Natural killer cell treated with Interleukin-12 subunit alpha and Interleukin-12 subunit beta and Interleukin-15 and Interleukin-18, amount 100 ng/mL, for 72 hours (primary cell): ENCODE results near the gene MED16. TPM values are rescaled to one million over a fixed set of nuclear protein-coding genes. Genes with fewer than 3 reads are reported as not detected.

Experiments
- ATAC-seq, 2 donors: fragments of 150-1000 bp; cut with Tn5 transposase in 1 of 2; sonication (Bioruptor Pico), chemical (Tn5 transposase) in 1 of 2; 2 replicates each; pipeline ENCODE4 v1.10.0; 2021
- DNase-seq: peaks from one replicate; pipeline ENCODE4 v3.0.0; 2022; ENCODE audit warnings: low spot score
- H3K27ac Mint-ChIP-seq, 2 donors: 1 replicate in 1 of 2; 2 replicates in 1 of 2; pipeline ENCODE4 v1.8.0; 2022; ENCODE audit warnings: mixed read lengths in 2 of 2, mild to moderate bottlenecking in 1 of 2, moderate library complexity in 1 of 2
- H3K27me3 Mint-ChIP-seq, 2 donors: 1 replicate in 1 of 2; 2 replicates in 1 of 2; pipeline ENCODE4 v1.8.0; 2022; ENCODE audit warnings: mixed read lengths in 2 of 2
- H3K36me3 Mint-ChIP-seq: one replicate; pipeline ENCODE4 v1.8.0; 2022; ENCODE audit warnings: mixed read lengths
- H3K4me1 Mint-ChIP-seq, 2 donors: 1 replicate in 1 of 2; 2 replicates in 1 of 2; pipeline ENCODE4 v1.8.0; 2022; ENCODE audit warnings: low read depth in 2 of 2, mixed read lengths in 2 of 2, mild to moderate bottlenecking in 1 of 2
- H3K4me3 Mint-ChIP-seq: one replicate; pipeline ENCODE4 v1.8.0; 2022; ENCODE audit warnings: mixed read lengths
- H3K9me3 Mint-ChIP-seq: 2 replicates; pipeline ENCODE4 v1.8.0; 2022; ENCODE audit warnings: mixed read lengths
- total RNA-seq, 2 donors: library from RNA; stranded (reverse); gene quantifications; one replicate each; pipeline ENCODE4 v1.2.3, GENCODE V29; 2022

The MED16 gene
- total RNA-seq, 2 donors from 2014 or later = 46.4 to 79.6 TPM

GRCh38 chr19:871446-872265, 21.3 kb downstream of the MED16 start:
- no peak for ATAC-seq
- H3K4me3 Mint-ChIP-seq = no peak overlapping the region
- H3K9me3 Mint-ChIP-seq = no peaks in the 10 kb centered on the region
- no peak for DNase-seq
- peaks cover 0 to 6% of the 10 kb centered on the region in 2 donors for H3K4me1 Mint-ChIP-seq
- H3K27me3 Mint-ChIP-seq = no peaks in the 10 kb centered on the region
- H3K27ac Mint-ChIP-seq = no peak overlapping the region
- peaks cover 4% of the 10 kb centered on the region for H3K36me3 Mint-ChIP-seq

- no peaks in the 10 kb centered on the region for H3K9me3 Mint-ChIP-seq
- ATAC-seq = no peak
- no peak overlapping the region for H3K27ac Mint-ChIP-seq
- no peak overlapping the region for H3K4me3 Mint-ChIP-seq
- H3K4me1 Mint-ChIP-seq = peaks cover 0 to 6% of the 10 kb centered on the region in 2 donors
- no peaks in the 10 kb centered on the region for H3K27me3 Mint-ChIP-seq
- peaks cover 4% of the 10 kb centered on the region for H3K36me3 Mint-ChIP-seq
- DNase-seq = no peak
Observed at GRCh38 chr19:870963-871401, 22.0 kb downstream of the MED16 start.

- no peaks in the 10 kb centered on the region for H3K27me3 Mint-ChIP-seq
- no peaks in the 10 kb centered on the region for H3K9me3 Mint-ChIP-seq
- no peak overlapping the region for H3K4me3 Mint-ChIP-seq
- peaks cover 4% of the 10 kb centered on the region for H3K36me3 Mint-ChIP-seq
- ATAC-seq (no peak), DNase-seq (no peak)
- no peak overlapping the region for H3K27ac Mint-ChIP-seq
- H3K4me1 Mint-ChIP-seq = peaks cover 0 to 6% of the 10 kb centered on the region in 2 donors
Observed at GRCh38 chr19:870314-870713, 22.7 kb downstream of the MED16 start.

GRCh38 chr19:869245-870177, 23.5 kb downstream of the MED16 start:
- Mint-ChIP-seq H3K27ac (no peak overlapping the region), H3K4me3 (no peak overlapping the region), H3K4me1 (peaks cover 0 to 6% of the 10 kb centered on the region in 2 donors), H3K9me3 (no peaks in the 10 kb centered on the region), H3K36me3 (peaks cover 4% of the 10 kb centered on the region), H3K27me3 (no peaks in the 10 kb centered on the region)
- no peak for DNase-seq
- ATAC-seq = no peak

- ATAC-seq (no peak), DNase-seq (no peak)
- Mint-ChIP-seq H3K27ac (no peak overlapping the region), H3K4me1 (peaks cover 0 to 6% of the 10 kb centered on the region in 2 donors), H3K4me3 (no peak overlapping the region), H3K36me3 (peaks cover 4% of the 10 kb centered on the region), H3K9me3 (no peaks in the 10 kb centered on the region), H3K27me3 (no peaks in the 10 kb centered on the region)
Observed at GRCh38 chr19:868458-869244, 24.3 kb downstream of the MED16 start.

- ATAC-seq (no peak), DNase-seq (no peak)
- no peak overlapping the region for H3K27ac Mint-ChIP-seq
- no peak overlapping the region for H3K4me3 Mint-ChIP-seq
- peaks cover 4% of the 10 kb centered on the region for H3K36me3 Mint-ChIP-seq
- H3K4me1 Mint-ChIP-seq = peaks cover 4 to 8% of the 10 kb centered on the region in 2 donors
- no peaks in the 10 kb centered on the region for H3K9me3 Mint-ChIP-seq
- no peaks in the 10 kb centered on the region for H3K27me3 Mint-ChIP-seq
Observed at GRCh38 chr19:867855-868457, 25.0 kb downstream of the MED16 start.

- DNase-seq (no peak), ATAC-seq (no peak)
- H3K4me3 Mint-ChIP-seq = no peak overlapping the region
- H3K4me1 Mint-ChIP-seq = peaks cover 10 to 11% of the 10 kb centered on the region in 2 donors
- H3K27ac Mint-ChIP-seq = no peak overlapping the region
- no peaks in the 10 kb centered on the region for H3K9me3 Mint-ChIP-seq
- H3K36me3 Mint-ChIP-seq = peaks cover 4% of the 10 kb centered on the region
- peaks cover 0 to 4% of the 10 kb centered on the region in 2 donors for H3K27me3 Mint-ChIP-seq
Observed at GRCh38 chr19:867301-867793, 25.6 kb downstream of the MED16 start.

- Mint-ChIP-seq H3K4me3 (no peak overlapping the region), H3K9me3 (no peaks in the 10 kb centered on the region), H3K27ac (no peak overlapping the region), H3K4me1 (peaks cover 10 to 11% of the 10 kb centered on the region in 2 donors), H3K27me3 (peaks cover 0 to 4% of the 10 kb centered on the region in 2 donors), H3K36me3 (peaks cover 4% of the 10 kb centered on the region)
- ATAC-seq (no peak), DNase-seq (no peak)
Observed at GRCh38 chr19:866769-867300, 26.2 kb downstream of the MED16 start.

- no peak for DNase-seq
- Mint-ChIP-seq H3K4me3 (peak overlapping the region; percentile 67), H3K27me3 (peaks cover 0 to 4% of the 10 kb centered on the region in 2 donors), H3K4me1 (peaks cover 10 to 11% of the 10 kb centered on the region in 2 donors), H3K36me3 (peaks cover 4% of the 10 kb centered on the region), H3K9me3 (no peaks in the 10 kb centered on the region), H3K27ac (peak overlapping the region; percentile 26 to 61)
- ATAC-seq = no peak
Observed at GRCh38 chr19:863315-863620, 29.7 kb downstream of the MED16 start.

- DNase-seq (no peak), ATAC-seq (peak; percentile 61 to 79)
- peak overlapping the region; percentile 67 for H3K4me3 Mint-ChIP-seq
- peaks cover 0 to 5% of the 10 kb centered on the region in 2 donors for H3K27me3 Mint-ChIP-seq
- H3K4me1 Mint-ChIP-seq = peaks cover 10 to 12% of the 10 kb centered on the region in 2 donors
- peaks cover 4% of the 10 kb centered on the region for H3K36me3 Mint-ChIP-seq
- H3K27ac Mint-ChIP-seq = no peak overlapping the region
- H3K9me3 Mint-ChIP-seq = no peaks in the 10 kb centered on the region
Observed at GRCh38 chr19:862581-863314, 30.2 kb downstream of the MED16 start.

GRCh38 chr19:861756-862580, 31.0 kb downstream of the MED16 start:
- DNase-seq (no peak), ATAC-seq (peak; percentile 57 to 71)
- H3K9me3 Mint-ChIP-seq = no peaks in the 10 kb centered on the region
- peak overlapping the region; percentile 67 for H3K4me3 Mint-ChIP-seq
- peaks cover 0 to 8% of the 10 kb centered on the region in 2 donors for H3K27me3 Mint-ChIP-seq
- H3K36me3 Mint-ChIP-seq = no peaks in the 10 kb centered on the region
- no peak overlapping the region for H3K27ac Mint-ChIP-seq
- peaks cover 10 to 11% of the 10 kb centered on the region in 2 donors for H3K4me1 Mint-ChIP-seq
